ENCODE data around the gene RABGEF1. TPM values are rescaled to one million over a fixed set of nuclear protein-coding genes. Genes with fewer than 3 reads are reported as not detected.
"Not testable (repeated sequence)": the region's sequence is repeated elsewhere in the genome, so short reads cannot be mapped to it uniquely, and the experiment has no call there.

The RABGEF1 gene
- total and polyA plus RNA-seq, 9 of the 15 experiments (the other 6 are each of a cell fraction or from before 2014, with no cell fraction given) = 7.0 to 29.3 (median 20.5) TPM

- H3K36me3 ChIP-seq (ENCODE audit: control insufficient read depth, insufficient read depth, low read length); CTCF ChIA-PET (ENCODE audit: low intra/inter-chr PET ratio); DNase-seq (ENCODE audit: extremely low read depth in 1 of 4, low spot score in 3 of 4); H3K27me3 ChIP-seq (ENCODE audit: control insufficient read depth in 2 of 2, insufficient read depth in 2 of 2, low read length in 2 of 2); FAIRE-seq; H2AFZ ChIP-seq (ENCODE audit: low read depth, low read length); H3K79me2 ChIP-seq (ENCODE audit: control insufficient read depth, insufficient read depth, low read length); H3K9me3 ChIP-seq (replicated peaks; ENCODE audit: control insufficient read depth, insufficient read depth, low read depth, low read length); H3K27ac ChIP-seq (ENCODE audit: extremely low read depth, low read depth, low read length); H3K4me3 ChIP-seq; H3K9ac ChIP-seq (ENCODE audit: insufficient read depth in 1 of 2, low read depth in 2 of 2, low read length in 2 of 2); in situ Hi-C loops (cut with MboI); H3K4me2 ChIP-seq (ENCODE audit: insufficient read depth, low read length); H3K9me1 ChIP-seq (ENCODE audit: control insufficient read depth, insufficient read depth, low read length); BruUV-seq (replicated peaks); H3K4me1 ChIP-seq (replicated peaks in 1 of 2; ENCODE audit: control insufficient read depth in 2 of 2, insufficient read depth in 2 of 2, low read length in 2 of 2); intact Hi-C loops (cut with micrococcal nuclease); H4K20me1 ChIP-seq (replicated peaks; ENCODE audit: control insufficient read depth, insufficient read depth, low read length): not testable (repeated sequence)
- POLR2A ChIA-PET = interaction anchor here (0.6 to 1.6 kb wide), 2 partner anchors 14 to 128 kb away, joined by 3 to 6 read pairs; no protein-coding TSS in a partner anchor
- ATAC-seq = peak; percentile 54
- 36% methylated on average over 6 of the region's 8 CpGs for WGBS (ENCODE audit: insufficient coverage, low coverage, missing lambda C conversion rate)
- TF ChIP-seq SPI1 (IDR thresholded peaks at IDR 0.05; ENCODE audit: borderline replicate concordance, low read depth, low read length) (peak; percentile 31; the same call in 1 of the 2 replicates), RBM25 (IDR thresholded peaks at IDR 0.05; ENCODE audit: low read depth, low read length, severe bottlenecking) (peak; percentile 3), ZFP36 (IDR thresholded peaks at IDR 0.05; ENCODE audit: low read depth, low read length, partially characterized antibody) (peak; percentile 10), BCOR (IDR thresholded peaks at IDR 0.05) (peak; percentile 72)
Measured at GRCh38 chr7:66817208-66817795, 76.8 kb downstream of the RABGEF1 start.

- H3K9me1 ChIP-seq (ENCODE audit: control insufficient read depth, insufficient read depth, low read length); DNase-seq (ENCODE audit: extremely low read depth in 1 of 4, low spot score in 3 of 4); FAIRE-seq; H3K9me3 ChIP-seq (replicated peaks; ENCODE audit: control insufficient read depth, insufficient read depth, low read depth, low read length); H3K4me1 ChIP-seq (replicated peaks in 1 of 2; ENCODE audit: control insufficient read depth in 2 of 2, insufficient read depth in 2 of 2, low read length in 2 of 2); H3K4me3 ChIP-seq; H2AFZ ChIP-seq (ENCODE audit: low read depth, low read length); H3K36me3 ChIP-seq (ENCODE audit: control insufficient read depth, insufficient read depth, low read length); CTCF ChIA-PET (ENCODE audit: low intra/inter-chr PET ratio); in situ Hi-C loops (cut with MboI); H3K9ac ChIP-seq (ENCODE audit: insufficient read depth in 1 of 2, low read depth in 2 of 2, low read length in 2 of 2); H3K27ac ChIP-seq (ENCODE audit: extremely low read depth, low read depth, low read length); H4K20me1 ChIP-seq (replicated peaks; ENCODE audit: control insufficient read depth, insufficient read depth, low read length); H3K27me3 ChIP-seq (ENCODE audit: control insufficient read depth in 2 of 2, insufficient read depth in 2 of 2, low read length in 2 of 2); BruUV-seq (replicated peaks); intact Hi-C loops (cut with micrococcal nuclease); H3K79me2 ChIP-seq (ENCODE audit: control insufficient read depth, insufficient read depth, low read length); H3K4me2 ChIP-seq (ENCODE audit: insufficient read depth, low read length): not testable (repeated sequence)
- 47% methylated on average over 7 of the region's 7 CpGs for WGBS (ENCODE audit: insufficient coverage, low coverage, missing lambda C conversion rate)
- ATAC-seq = peak; percentile 32
- POLR2A ChIA-PET = interaction anchor here (0.6 kb wide), 1 partner anchor 129 kb away, joined by 3 read pairs; no protein-coding TSS in a partner anchor
Measured at GRCh38 chr7:66817956-66818355, 77.4 kb downstream of the RABGEF1 start.
